AG04450 (cell line): ENCODE data around the gene SUSD5. TPM values are rescaled to one million over a fixed set of nuclear protein-coding genes. Genes with fewer than 3 reads are reported as not detected.
"Not testable (repeated sequence)": the region's sequence is repeated elsewhere in the genome, so short reads cannot be mapped to it uniquely, and the experiment has no call there.

ENCODE experiments used
- CTCF ChIA-PET: fragments of 300-600, 350-600 bp; formaldehyde crosslinking; extraction: SDS; loops from one replicate; lab custom pipeline; 2022; ENCODE audit warnings: antibody characterized with exemption, inconsistent platforms; lab: Charles Lee
- POLR2A ChIA-PET: fragments of 350-600 bp; formaldehyde crosslinking; extraction: SDS; loops from one replicate; lab custom pipeline; 2021; ENCODE audit warnings: antibody characterized with exemption, inconsistent platforms; lab: Yijun Ruan, JAX
- DNase-seq: peaks from one replicate; pipeline ENCODE4 v3.0.0-alpha.2; 2011; ENCODE audit warnings: low read depth, low spot score
- H3K27ac ChIP-seq: one replicate; pipeline ENCODE4 v1.5.1; 2012; ENCODE audit warnings: low read depth, low read length, control low read depth
- H3K27me3 ChIP-seq: one replicate; pipeline ENCODE4 v1.6.0; 2012; ENCODE audit warnings: low read length; ENCODE audit not compliant: control insufficient read depth, insufficient read depth
- H3K4me3 ChIP-seq: 2 replicates; pipeline ENCODE4 v1.5.1; 2011; ENCODE audit warnings: mild to moderate bottlenecking, low read depth, low read length, control low read depth
- H3K9me3 ChIP-seq: 2 replicates; pipeline ENCODE4 v1.5.1; 2012; ENCODE audit warnings: low read length; ENCODE audit not compliant: control insufficient read depth, insufficient read depth
- polyA plus RNA-seq: library from polyadenylated mRNA; depleted of rRNA; stranded (reverse); fragments of >200 nt; gene quantifications from 2 replicates; pipeline ENCODE4 v1.2.3, GENCODE V29; 2011
- TF ChIP-seq, protein P1 (sequence below): IDR thresholded peaks from 2 replicates; pipeline ENCODE4 v1.5.1; 2011; ENCODE audit warnings: low read depth, low read length, control low read depth, inconsistent platforms

Gene SUSD5
- polyA plus RNA-seq, 1 experiment: 1.8 TPM

DNA sequence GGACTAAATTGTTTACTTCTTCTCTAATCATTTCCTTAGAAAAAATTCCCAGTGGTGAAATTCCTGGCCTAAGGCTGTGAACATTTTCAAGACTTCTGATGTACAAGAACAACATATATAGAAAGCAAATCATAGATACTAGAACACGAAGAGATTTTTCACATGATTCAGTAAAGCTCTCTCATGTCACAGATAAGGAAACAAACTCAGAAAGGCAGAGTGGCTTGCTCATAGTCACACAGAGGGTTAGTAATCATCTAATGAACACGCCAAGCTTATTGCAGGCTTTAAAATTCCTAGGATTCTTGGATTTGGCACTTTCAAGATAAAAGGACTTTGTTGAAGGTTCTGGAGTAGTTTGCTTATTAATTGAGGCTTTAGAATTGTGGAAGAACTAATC lies 78.6 kb downstream of the SUSD5 start:
- Histone ChIP-seq H3K27ac (no peak overlapping the region), H3K27me3 (no peaks in the 10 kb centered on the region), H3K9me3 (no peaks in the 10 kb centered on the region), H3K4me3 (no peak overlapping the region)
- TF ChIP-seq, protein P1, sequence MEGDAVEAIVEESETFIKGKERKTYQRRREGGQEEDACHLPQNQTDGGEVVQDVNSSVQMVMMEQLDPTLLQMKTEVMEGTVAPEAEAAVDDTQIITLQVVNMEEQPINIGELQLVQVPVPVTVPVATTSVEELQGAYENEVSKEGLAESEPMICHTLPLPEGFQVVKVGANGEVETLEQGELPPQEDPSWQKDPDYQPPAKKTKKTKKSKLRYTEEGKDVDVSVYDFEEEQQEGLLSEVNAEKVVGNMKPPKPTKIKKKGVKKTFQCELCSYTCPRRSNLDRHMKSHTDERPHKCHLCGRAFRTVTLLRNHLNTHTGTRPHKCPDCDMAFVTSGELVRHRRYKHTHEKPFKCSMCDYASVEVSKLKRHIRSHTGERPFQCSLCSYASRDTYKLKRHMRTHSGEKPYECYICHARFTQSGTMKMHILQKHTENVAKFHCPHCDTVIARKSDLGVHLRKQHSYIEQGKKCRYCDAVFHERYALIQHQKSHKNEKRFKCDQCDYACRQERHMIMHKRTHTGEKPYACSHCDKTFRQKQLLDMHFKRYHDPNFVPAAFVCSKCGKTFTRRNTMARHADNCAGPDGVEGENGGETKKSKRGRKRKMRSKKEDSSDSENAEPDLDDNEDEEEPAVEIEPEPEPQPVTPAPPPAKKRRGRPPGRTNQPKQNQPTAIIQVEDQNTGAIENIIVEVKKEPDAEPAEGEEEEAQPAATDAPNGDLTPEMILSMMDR: no peak
- POLR2A ChIA-PET: no interaction called here
- no peak for DNase-seq
- CTCF ChIA-PET: interaction anchor here (1.0 to 7.9 kb wide), 3 partner anchors 8 to 636 kb away, joined by 3 to 38 read pairs (median 7); no protein-coding TSS in a partner anchor

DNA sequence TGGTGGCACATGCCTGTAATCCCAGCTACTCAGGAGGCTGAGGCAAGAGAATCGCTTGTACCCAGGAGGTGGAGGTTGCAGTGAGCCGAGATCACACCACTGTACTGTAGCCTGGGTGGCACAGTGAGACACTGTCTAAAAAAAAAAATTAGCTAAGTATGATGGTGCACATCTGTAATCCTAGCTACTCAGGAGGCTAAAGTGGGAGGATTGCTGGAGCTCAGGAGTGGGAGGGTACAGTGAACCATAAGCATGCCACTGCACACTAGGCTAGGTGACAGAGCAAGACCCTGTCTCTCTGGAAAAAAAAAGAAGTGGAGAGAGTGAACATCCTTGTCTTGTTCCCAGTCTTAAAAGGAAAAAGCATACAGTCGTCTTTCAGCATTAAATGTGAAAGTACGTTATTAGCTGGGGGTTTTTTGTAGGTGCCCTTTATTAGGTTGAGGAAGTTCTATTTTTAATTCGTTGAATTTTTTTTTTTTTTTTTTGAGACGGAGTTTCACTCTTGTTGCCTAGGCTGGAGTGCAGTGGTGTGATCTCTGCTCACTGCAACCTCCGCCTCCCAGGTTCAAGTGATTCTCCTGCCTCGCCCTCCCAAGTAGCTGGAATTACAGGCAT lies 79.5 kb downstream of the SUSD5 start:
- H3K9me3 ChIP-seq, H3K4me3 ChIP-seq, POLR2A ChIA-PET, H3K27me3 ChIP-seq, DNase-seq, H3K27ac ChIP-seq: not testable (repeated sequence)
- CTCF ChIA-PET: interaction anchor here (7.9 kb wide), 1 partner anchor 234 kb away, joined by 38 read pairs; no protein-coding TSS in a partner anchor

DNA sequence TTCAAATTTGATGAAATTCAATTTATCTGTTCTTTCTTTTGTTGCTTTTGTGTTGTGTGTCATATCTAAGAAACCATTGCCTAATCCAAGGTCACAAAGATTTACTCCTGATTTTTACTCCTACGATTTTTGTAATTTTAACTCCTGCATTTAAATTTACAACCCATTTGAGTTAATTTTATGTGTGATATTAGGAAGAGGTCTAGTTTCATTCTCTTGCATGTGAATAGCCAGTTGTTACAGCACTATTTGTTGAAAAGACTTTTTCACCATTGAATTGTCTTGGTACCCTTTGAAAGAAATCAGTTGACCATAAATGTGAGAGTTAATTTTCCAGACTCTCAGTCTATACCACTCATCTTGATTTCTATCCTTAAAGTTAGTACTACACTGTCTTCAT lies 80.9 kb downstream of the SUSD5 start:
- Histone ChIP-seq H3K27me3 (no peaks in the 10 kb centered on the region), H3K27ac (no peak overlapping the region), H3K9me3 (no peaks in the 10 kb centered on the region), H3K4me3 (no peak overlapping the region)
- POLR2A ChIA-PET: no interaction called here
- DNase-seq: no peak
- TF ChIP-seq, protein P1: no peak
- CTCF ChIA-PET: interaction anchor here (7.9 kb wide), 1 partner anchor 235 kb away, joined by 38 read pairs; no protein-coding TSS in a partner anchor

DNA sequence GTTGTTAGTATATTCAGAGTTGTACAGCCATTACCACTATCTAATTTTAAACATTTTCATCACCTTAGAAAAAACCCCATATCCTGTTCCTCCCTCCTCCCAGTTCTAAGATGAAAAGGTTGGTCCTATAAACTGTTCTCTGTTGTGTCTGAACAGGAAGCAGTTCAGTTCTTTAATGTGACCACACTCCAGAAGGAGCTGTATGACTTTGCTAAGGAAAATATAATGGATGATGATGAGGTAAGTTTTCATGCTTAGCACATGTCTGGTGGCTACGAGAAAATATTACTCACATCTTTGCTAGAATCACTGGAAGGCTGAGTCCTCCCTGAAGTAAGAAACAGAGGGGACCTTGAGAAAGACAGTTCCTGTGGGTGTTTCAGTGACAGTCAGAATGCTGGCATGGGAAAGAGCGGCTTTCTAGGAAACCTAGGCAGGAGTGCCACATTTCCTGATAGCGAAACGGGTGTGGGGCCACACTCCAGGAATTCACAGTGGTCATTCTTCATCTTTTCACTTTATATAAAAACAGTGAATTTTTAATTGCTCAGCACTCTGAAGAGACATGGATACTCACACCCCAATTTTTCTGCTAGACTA lies 84.5 kb downstream of the SUSD5 start:
- DNase-seq: no peak
- POLR2A ChIA-PET: no interaction called here
- H3K9me3 ChIP-seq: no peaks in the 10 kb centered on the region
- no peak overlapping the region for H3K27ac ChIP-seq
- no peaks in the 10 kb centered on the region for H3K27me3 ChIP-seq
- TF ChIP-seq, protein P1: no peak
- H3K4me3 ChIP-seq: no peak overlapping the region
- CTCF ChIA-PET: interaction anchor here (6.7 kb wide), 1 partner anchor 239 kb away, joined by 387 read pairs; no protein-coding TSS in a partner anchor

DNA sequence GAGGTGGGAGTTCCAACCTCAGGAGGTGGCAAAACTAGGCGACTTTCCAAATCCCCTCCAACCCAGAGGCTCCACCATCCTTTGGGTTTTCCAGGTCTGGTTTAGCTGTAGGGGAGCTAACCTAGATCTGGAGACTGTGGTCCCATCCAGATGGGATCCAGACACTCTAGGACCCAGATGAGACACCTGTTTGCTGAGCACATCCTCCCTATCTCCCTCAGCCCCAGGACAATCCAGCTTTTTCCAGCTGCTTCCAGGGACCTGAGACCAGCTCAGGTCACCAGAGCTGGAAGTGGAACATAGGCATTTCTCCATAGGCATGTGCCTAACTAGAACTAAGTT lies 86.6 kb downstream of the SUSD5 start:
- Histone ChIP-seq H3K9me3 (no peaks in the 10 kb centered on the region), H3K27me3 (no peaks in the 10 kb centered on the region), H3K4me3 (no peak overlapping the region), H3K27ac (peak overlapping the region; percentile 34)
- TF ChIP-seq, protein P1: no peak
- POLR2A ChIA-PET: interaction anchor here (1.3 kb wide), 1 partner anchor 241 kb away, joined by 15 read pairs; no protein-coding TSS in a partner anchor
- no peak for DNase-seq
- CTCF ChIA-PET: interaction anchor here (0.5 to 6.7 kb wide), 43 partner anchors 8 to 667 kb away, joined by 3 to 387 read pairs (median 4); partner anchors contain the start of genes CCR4 and FBXL2
